B cell (primary cell): ENCODE results near the gene PPP6R1. TPM values are rescaled to one million over a fixed set of nuclear protein-coding genes. Genes with fewer than 3 reads are reported as not detected.

Source experiments
- ATAC-seq: fragments of 200-7000 bp; cut with Tn5 transposase; one replicate; pipeline ENCODE4 v1.10.0; 2021; ENCODE audit warnings: low read depth, mild to moderate bottlenecking, moderate number of reproducible peaks, moderate library complexity
- CTCF ChIA-PET: fragments of 350-600 bp; sonication (Branson Sonifier 250); formaldehyde crosslinking; loops from one replicate; lab custom pipeline; 2021; ENCODE audit warnings: antibody characterized with exemption, inconsistent platforms; lab: Charles Lee
- POLR2A ChIA-PET: fragments of 350-600 bp; sonication (Branson Sonifier 250); formaldehyde crosslinking; loops from one replicate; lab custom pipeline; 2021; ENCODE audit warnings: antibody characterized with exemption; lab: Charles Lee
- DNase-seq: peaks from one replicate; pipeline ENCODE4 v3.0.0; 2013
- H2AFZ ChIP-seq: 2 replicates; pipeline ENCODE4 v1.6.1; 2012; ENCODE audit warnings: mild to moderate bottlenecking, low read depth, low read length; ENCODE audit not compliant: insufficient read depth, poor library complexity, severe bottlenecking
- H3K27ac ChIP-seq, 2 donors: 1 replicate in 1 of 2; 2 replicates in 1 of 2; pipeline ENCODE4 v1.5.1; 2012 to 2013; ENCODE audit warnings: low read length in 2 of 2, mild to moderate bottlenecking in 2 of 2, moderate library complexity in 1 of 2
- H3K27me3 ChIP-seq, 4 experiments: fragments of 200-600 bp in 1 of 4; sonication (generic) in 1 of 4; replicated peaks in 1 of 4; 1 replicate in 2 of 4; 2 replicates in 2 of 4; pipeline versions ENCODE4 v1.6.1 to v1.7.0; 2013 to 2016; ENCODE audit warnings: low read length in 3 of 4, mild to moderate bottlenecking in 2 of 4, mixed read lengths in 1 of 4, moderate library complexity in 1 of 4; ENCODE audit not compliant: insufficient read depth in 4 of 4, control insufficient read depth in 3 of 4; ENCODE audit errors: control extremely low read depth in 1 of 4
- H3K36me3 ChIP-seq, 2 experiments: replicated peaks in 1 of 2; 1 replicate in 1 of 2; 2 replicates in 1 of 2; pipeline versions ENCODE4 v1.6.1 to v1.7.1; 2013; ENCODE audit warnings: low read length in 1 of 2; ENCODE audit not compliant: insufficient read depth in 2 of 2, control insufficient read depth in 1 of 2; ENCODE audit errors: control extremely low read depth in 1 of 2, extremely low read depth in 1 of 2
- H3K4me1 ChIP-seq, 2 donors: fragments of 200-600 bp in 1 of 2; sonication (generic) in 1 of 2; 1 replicate in 1 of 2; 2 replicates in 1 of 2; pipeline versions ENCODE4 v1.5.1 to v1.6.1; 2013 to 2017; ENCODE audit warnings: low read length in 2 of 2; ENCODE audit not compliant: control insufficient read depth in 2 of 2, insufficient read depth in 2 of 2
- H3K4me2 ChIP-seq: replicated peaks from 2 replicates; pipeline ENCODE3; 2012; ENCODE audit warnings: mild to moderate bottlenecking, low read depth, low read length; ENCODE audit not compliant: poor library complexity, severe bottlenecking
- H3K4me3 ChIP-seq, 5 experiments: fragments of 200-600 bp in 1 of 5; sonication (generic) in 1 of 5; 1 replicate in 3 of 5; 2 replicates in 2 of 5; pipeline versions ENCODE4 v1.5.1 to v1.7.0; 2011 to 2016; ENCODE audit warnings: low read length in 4 of 5, mild to moderate bottlenecking in 4 of 5, low read depth in 2 of 5, control low read depth in 1 of 5, moderate library complexity in 1 of 5; ENCODE audit not compliant: insufficient read depth in 1 of 5; ENCODE audit errors: control extremely low read depth in 1 of 5, extremely low read depth in 1 of 5
- H3K79me2 ChIP-seq: fragments of 200-600 bp; sonication (generic); one replicate; pipeline ENCODE4 v1.6.0; 2016; ENCODE audit warnings: low read length; ENCODE audit not compliant: control insufficient read depth, insufficient read depth
- H3K9ac ChIP-seq: fragments of 200-600 bp; sonication (generic); 2 replicates; pipeline ENCODE4 v1.6.1; 2017; ENCODE audit warnings: mild to moderate bottlenecking, low read length, moderate library complexity
- H3K9me3 ChIP-seq, 3 donors: one replicate each; pipeline versions ENCODE4 v1.6.1 to v1.7.1; 2013; ENCODE audit warnings: low read length in 2 of 3; ENCODE audit not compliant: control insufficient read depth in 2 of 3, insufficient read depth in 1 of 3; ENCODE audit errors: control extremely low read depth in 1 of 3
- H4K20me1 ChIP-seq: 2 replicates; pipeline ENCODE4 v1.6.0; 2012; ENCODE audit warnings: mild to moderate bottlenecking, low read length; ENCODE audit not compliant: insufficient read depth, control insufficient read depth, poor library complexity, severe bottlenecking
- H3K27ac Mint-ChIP-seq: one replicate; pipeline ENCODE4 v1.8.0; 2021; ENCODE audit warnings: mixed read lengths
- H3K27me3 Mint-ChIP-seq: one replicate; pipeline ENCODE4 v1.8.0; 2021; ENCODE audit warnings: mixed read lengths
- H3K4me1 Mint-ChIP-seq: one replicate; pipeline ENCODE4 v1.8.0; 2021; ENCODE audit warnings: mixed read lengths
- H3K4me3 Mint-ChIP-seq: one replicate; pipeline ENCODE4 v1.8.0; 2021; ENCODE audit warnings: mixed read lengths
- H3K9me3 Mint-ChIP-seq: one replicate; pipeline ENCODE4 v1.8.0; 2022; ENCODE audit warnings: mixed read lengths; ENCODE audit not compliant: insufficient read depth
- EZH2 ChIP-seq: IDR thresholded peaks from 2 replicates; pipeline ENCODE4 v1.6.1; 2012; ENCODE audit warnings: borderline replicate concordance, low read depth, mild to moderate bottlenecking, moderate library complexity, low read length; ENCODE audit not compliant: insufficient read depth, poor library complexity, severe bottlenecking
- WGBS: methylation state at CpG from one replicate; pipeline ENCODE4 v1.1.5; 2013; ENCODE audit warnings: missing lambda C conversion rate; ENCODE audit not compliant: insufficient coverage; 5-methylcytosine and 5-hydroxymethylcytosine counted together
- intact Hi-C: fragments of 100-400 bp; cut with micrococcal nuclease; formaldehyde crosslinking; loops from one replicate; pipeline ENCODE4 v1.10.0; 2022
- polyA plus RNA-seq: library from polyadenylated mRNA; depleted of rRNA; stranded (reverse); fragments of >200 nt; gene quantifications from 2 replicates; pipeline ENCODE4 v1.2.3, GENCODE V29; 2012
- total RNA-seq, 2 donors: library from RNA; stranded (reverse); fragments of 120-200 nt in 1 of 2; gene quantifications; 1 replicate in 1 of 2; 2 replicates in 1 of 2; pipeline versions ENCODE4 v1.2.3 to v1.2.4, GENCODE V29; 2013 to 2022
- TF ChIP-seq, protein P1 (sequence below): fragments of 200-600 bp; IDR thresholded peaks from one replicate; pipeline ENCODE4 v1.8.0; 2022; ENCODE audit warnings: antibody characterized with exemption, mild to moderate bottlenecking

The PPP6R1 gene
- total and polyA plus RNA-seq, 2 donors (not counting 1 experiment from before 2014, with no cell fraction given): 122 to 193 TPM

DNA sequence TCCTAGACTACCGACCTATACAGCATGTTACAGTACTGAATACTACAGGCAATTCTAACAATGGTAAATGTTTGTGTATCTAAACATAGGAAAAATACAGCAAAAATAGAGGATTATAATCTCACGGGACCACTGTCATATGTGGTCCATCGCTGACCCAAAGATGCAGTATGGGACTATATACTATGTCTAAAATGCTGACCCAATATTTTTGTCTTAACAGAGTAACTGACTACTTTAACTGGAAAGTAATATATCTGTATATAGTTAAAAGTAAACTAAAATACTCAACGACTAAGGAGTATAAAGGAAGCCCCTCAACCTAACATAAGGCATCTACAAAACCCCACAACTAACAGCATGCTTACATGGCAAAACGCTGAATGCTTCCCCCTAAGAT lies 25.8 kb downstream of the PPP6R1 start:
- Mint-ChIP-seq H3K27me3 (no peaks in the 10 kb centered on the region), H3K4me3 (no peak overlapping the region), H3K4me1 (no peaks in the 10 kb centered on the region), H3K9me3 (no peaks in the 10 kb centered on the region), H3K27ac (no peak overlapping the region)
- Histone ChIP-seq H4K20me1 (peaks cover 80% of the 10 kb centered on the region), H3K27me3 (no peaks in the 10 kb centered on the region), H3K4me3 (no peak overlapping the region), H3K36me3 (peaks cover 0 to 82% of the 10 kb centered on the region in 2 experiments), H3K4me1 (no peaks in the 10 kb centered on the region), H3K9me3 (no peaks in the 10 kb centered on the region), H3K79me2 (peaks cover 24% of the 10 kb centered on the region), H2AFZ (no peak overlapping the region), H3K4me2 (no peak overlapping the region), H3K27ac (no peak overlapping the region), H3K9ac (no peak overlapping the region)
- TF ChIP-seq, protein P1, sequence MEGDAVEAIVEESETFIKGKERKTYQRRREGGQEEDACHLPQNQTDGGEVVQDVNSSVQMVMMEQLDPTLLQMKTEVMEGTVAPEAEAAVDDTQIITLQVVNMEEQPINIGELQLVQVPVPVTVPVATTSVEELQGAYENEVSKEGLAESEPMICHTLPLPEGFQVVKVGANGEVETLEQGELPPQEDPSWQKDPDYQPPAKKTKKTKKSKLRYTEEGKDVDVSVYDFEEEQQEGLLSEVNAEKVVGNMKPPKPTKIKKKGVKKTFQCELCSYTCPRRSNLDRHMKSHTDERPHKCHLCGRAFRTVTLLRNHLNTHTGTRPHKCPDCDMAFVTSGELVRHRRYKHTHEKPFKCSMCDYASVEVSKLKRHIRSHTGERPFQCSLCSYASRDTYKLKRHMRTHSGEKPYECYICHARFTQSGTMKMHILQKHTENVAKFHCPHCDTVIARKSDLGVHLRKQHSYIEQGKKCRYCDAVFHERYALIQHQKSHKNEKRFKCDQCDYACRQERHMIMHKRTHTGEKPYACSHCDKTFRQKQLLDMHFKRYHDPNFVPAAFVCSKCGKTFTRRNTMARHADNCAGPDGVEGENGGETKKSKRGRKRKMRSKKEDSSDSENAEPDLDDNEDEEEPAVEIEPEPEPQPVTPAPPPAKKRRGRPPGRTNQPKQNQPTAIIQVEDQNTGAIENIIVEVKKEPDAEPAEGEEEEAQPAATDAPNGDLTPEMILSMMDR: no peak
- TF ChIP-seq EZH2: no peak
- 83% methylated on average over 1 of the region's 5 CpGs for WGBS
- ChIA-PET CTCF (interaction anchor here (1.2 to 1.3 kb wide), 2 partner anchors 13 to 21 kb away, joined by 3 read pairs; no protein-coding TSS in a partner anchor), POLR2A (no interaction called here)
- no peak for ATAC-seq
- intact Hi-C loops: no loop called here
- DNase-seq: no peak

DNA sequence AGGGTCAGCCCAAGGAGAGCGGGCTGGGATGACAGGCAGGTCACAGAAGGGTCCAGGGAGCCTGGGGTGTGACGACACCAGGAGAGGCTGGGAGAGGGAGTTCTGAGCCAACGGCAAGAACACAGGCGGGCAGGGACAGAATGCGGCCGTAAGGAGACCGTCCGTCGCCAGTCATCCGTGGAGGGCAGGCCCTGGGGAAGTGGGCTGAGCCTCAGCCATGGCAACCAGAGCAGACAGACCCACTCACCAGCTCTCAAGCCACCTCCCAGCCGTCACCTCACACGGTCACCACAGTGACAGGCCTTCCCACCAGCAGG lies 26.6 kb downstream of the PPP6R1 start:
- no peak for DNase-seq
- Histone ChIP-seq H3K27me3 (no peaks in the 10 kb centered on the region), H3K9ac (no peak overlapping the region), H3K4me3 (no peak overlapping the region), H3K9me3 (no peaks in the 10 kb centered on the region), H3K79me2 (peaks cover 17% of the 10 kb centered on the region), H3K27ac (no peak overlapping the region), H3K36me3 (peaks cover 0 to 77% of the 10 kb centered on the region in 2 experiments), H3K4me1 (no peaks in the 10 kb centered on the region), H3K4me2 (no peak overlapping the region), H2AFZ (no peak overlapping the region), H4K20me1 (peaks cover 80% of the 10 kb centered on the region)
- no peak for ATAC-seq
- Mint-ChIP-seq H3K27me3 (no peaks in the 10 kb centered on the region), H3K4me1 (no peaks in the 10 kb centered on the region), H3K27ac (no peak overlapping the region), H3K9me3 (no peaks in the 10 kb centered on the region), H3K4me3 (no peak overlapping the region)
- ChIA-PET CTCF (no interaction called here), POLR2A (no interaction called here)
- TF ChIP-seq, protein P1: no peak
- TF ChIP-seq EZH2: no peak
- intact Hi-C loops: no loop called here
- 100% methylated on average over 6 of the region's 12 CpGs for WGBS
